ENCODE results near the gene RCSD1.

RCSD1 gene

DNA sequence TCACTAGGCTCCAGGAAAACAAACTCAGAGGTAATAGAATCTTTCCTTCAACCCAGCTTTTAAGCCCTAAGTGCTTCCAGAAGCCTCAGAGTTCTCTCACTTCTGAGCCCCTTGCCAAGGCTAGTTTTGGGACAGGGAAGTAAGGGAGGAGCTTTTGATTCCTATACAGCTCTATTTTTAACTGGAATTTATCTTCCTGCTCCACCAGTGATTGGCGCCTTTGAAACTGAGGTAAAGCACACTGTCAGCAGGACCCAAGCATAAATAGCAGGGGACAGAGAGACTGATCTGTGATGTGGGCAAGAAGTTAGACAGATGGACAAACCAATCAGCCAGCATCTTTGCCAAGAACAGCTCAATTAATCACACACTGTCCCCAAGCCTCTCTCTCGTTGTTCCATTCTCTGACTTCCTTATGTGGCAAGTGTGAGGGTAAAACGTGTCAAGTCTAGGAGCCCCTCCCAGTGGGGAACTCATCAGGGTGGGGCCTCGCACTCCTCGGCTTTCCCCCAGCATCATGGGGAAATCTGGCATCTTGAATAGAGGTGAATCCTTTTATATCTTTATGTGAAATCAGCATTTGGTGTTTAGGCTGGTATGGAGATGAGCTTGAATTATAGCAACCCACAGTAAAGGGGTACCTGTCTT, 51.5 kb downstream of the RCSD1 start:
- Histone ChIP-seq H3F3A (ENCODE audit: insufficient read depth) (no peaks in the 10 kb centered on the region), H3K9me2 (replicated peaks; ENCODE audit: insufficient read depth, low read length) (no peaks in the 10 kb centered on the region), H3K27ac (ENCODE audit: low read depth, low read length) (no peak overlapping the region), H3K4me2 (ENCODE audit: low read depth, low read length, poor library complexity, severe bottlenecking) (no peak overlapping the region), H3K9ac (ENCODE audit: low read length) (no peak overlapping the region), H3K27me3 (ENCODE audit: low read length) (no peaks in the 10 kb centered on the region), H3K36me3 (ENCODE audit: low read length) (no peaks in the 10 kb centered on the region), H4K20me1 (ENCODE audit: low read depth, low read length) (no peaks in the 10 kb centered on the region), H3K9me3 (ENCODE audit: insufficient read depth, low read length) (no peaks in the 10 kb centered on the region), H2AFZ (ENCODE audit: low read depth, low read length, severe bottlenecking) (no peak overlapping the region), H3K4me3 (ENCODE audit: insufficient read depth, low read length, poor library complexity, severe bottlenecking) (no peak overlapping the region), H3K79me2 (ENCODE audit: insufficient read depth, low read length) (no peaks in the 10 kb centered on the region)
- no peak for TF ChIP-seq CTCF (IDR thresholded peaks at IDR 0.05; ENCODE audit: insufficient read depth, low read length, poor library complexity, severe bottlenecking)
- TF ChIP-seq EZH2phosphoT487 (conservative IDR thresholded peaks at IDR 0.05; ENCODE audit: low read length) = no peak

DNA sequence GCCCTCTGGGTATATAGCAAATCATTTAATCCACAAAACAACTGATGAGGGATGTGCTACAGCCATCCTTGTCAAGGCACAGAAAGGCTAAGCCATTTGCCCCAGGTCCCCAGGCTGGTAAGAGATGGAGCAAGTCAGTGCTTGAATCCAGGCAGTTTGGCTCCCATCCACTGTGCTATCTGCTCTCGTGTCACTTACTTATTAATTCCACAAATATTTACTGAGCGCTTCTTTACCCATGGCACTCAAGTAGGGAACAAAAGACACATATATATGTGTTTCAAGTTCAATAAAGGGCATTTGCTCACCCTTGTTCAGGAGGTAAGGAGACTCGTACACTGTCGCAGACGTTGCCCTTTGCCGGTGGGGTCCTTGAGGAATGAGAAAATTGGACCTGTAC, 53.2 kb downstream of the RCSD1 start:
- no peak overlapping the region for H3K4me3 ChIP-seq (ENCODE audit: insufficient read depth, low read length, poor library complexity, severe bottlenecking)
- TF ChIP-seq CTCF (IDR thresholded peaks at IDR 0.05; ENCODE audit: insufficient read depth, low read length, poor library complexity, severe bottlenecking) (no peak), EZH2phosphoT487 (conservative IDR thresholded peaks at IDR 0.05; ENCODE audit: low read length) (no peak)
- no peak overlapping the region for H3K9ac ChIP-seq (ENCODE audit: low read length)
- no peak overlapping the region for H3K27ac ChIP-seq (ENCODE audit: low read depth, low read length)
- H3F3A ChIP-seq (ENCODE audit: insufficient read depth) = no peaks in the 10 kb centered on the region
- no peak overlapping the region for H2AFZ ChIP-seq (ENCODE audit: low read depth, low read length, severe bottlenecking)
- H3K27me3 ChIP-seq (ENCODE audit: low read length) = no peaks in the 10 kb centered on the region
- no peaks in the 10 kb centered on the region for H3K9me2 ChIP-seq (replicated peaks; ENCODE audit: insufficient read depth, low read length)
- H3K4me2 ChIP-seq (ENCODE audit: low read depth, low read length, poor library complexity, severe bottlenecking) = no peak overlapping the region
- H3K79me2 ChIP-seq (ENCODE audit: insufficient read depth, low read length) = no peaks in the 10 kb centered on the region
- H4K20me1 ChIP-seq (ENCODE audit: low read depth, low read length) = no peaks in the 10 kb centered on the region
- no peaks in the 10 kb centered on the region for H3K36me3 ChIP-seq (ENCODE audit: low read length)
- H3K9me3 ChIP-seq (ENCODE audit: insufficient read depth, low read length) = no peaks in the 10 kb centered on the region

- Histone ChIP-seq H3K9me2 (replicated peaks; ENCODE audit: insufficient read depth, low read length) (no peaks in the 10 kb centered on the region), H3K4me3 (ENCODE audit: insufficient read depth, low read length, poor library complexity, severe bottlenecking) (no peak overlapping the region), H3F3A (ENCODE audit: insufficient read depth) (no peaks in the 10 kb centered on the region), H4K20me1 (ENCODE audit: low read depth, low read length) (no peaks in the 10 kb centered on the region), H3K9ac (ENCODE audit: low read length) (no peak overlapping the region), H3K79me2 (ENCODE audit: insufficient read depth, low read length) (no peaks in the 10 kb centered on the region), H3K9me3 (ENCODE audit: insufficient read depth, low read length) (no peaks in the 10 kb centered on the region), H3K27ac (ENCODE audit: low read depth, low read length) (no peak overlapping the region), H2AFZ (ENCODE audit: low read depth, low read length, severe bottlenecking) (no peak overlapping the region), H3K36me3 (ENCODE audit: low read length) (no peaks in the 10 kb centered on the region), H3K4me2 (ENCODE audit: low read depth, low read length, poor library complexity, severe bottlenecking) (no peak overlapping the region), H3K27me3 (ENCODE audit: low read length) (no peaks in the 10 kb centered on the region)
- TF ChIP-seq CTCF (IDR thresholded peaks at IDR 0.05; ENCODE audit: insufficient read depth, low read length, poor library complexity, severe bottlenecking) = no peak
Measured at GRCh38 chr1:167683641-167684502, 53.8 kb downstream of the RCSD1 start.
